WI38 (cell line): ENCODE data around the gene KCNG2.

Experiments used
- H3K4me3 ChIP-seq: 2 replicates; pipeline ENCODE4 v1.5.1; 2011; ENCODE audit warnings: low read depth, mild to moderate bottlenecking, control low read depth, low read length
- TF ChIP-seq, protein P1 (sequence below): IDR thresholded peaks from 2 replicates; pipeline ENCODE4 v1.5.1; 2012; ENCODE audit warnings: low read depth, mild to moderate bottlenecking, control low read depth, low read length

Gene KCNG2

DNA sequence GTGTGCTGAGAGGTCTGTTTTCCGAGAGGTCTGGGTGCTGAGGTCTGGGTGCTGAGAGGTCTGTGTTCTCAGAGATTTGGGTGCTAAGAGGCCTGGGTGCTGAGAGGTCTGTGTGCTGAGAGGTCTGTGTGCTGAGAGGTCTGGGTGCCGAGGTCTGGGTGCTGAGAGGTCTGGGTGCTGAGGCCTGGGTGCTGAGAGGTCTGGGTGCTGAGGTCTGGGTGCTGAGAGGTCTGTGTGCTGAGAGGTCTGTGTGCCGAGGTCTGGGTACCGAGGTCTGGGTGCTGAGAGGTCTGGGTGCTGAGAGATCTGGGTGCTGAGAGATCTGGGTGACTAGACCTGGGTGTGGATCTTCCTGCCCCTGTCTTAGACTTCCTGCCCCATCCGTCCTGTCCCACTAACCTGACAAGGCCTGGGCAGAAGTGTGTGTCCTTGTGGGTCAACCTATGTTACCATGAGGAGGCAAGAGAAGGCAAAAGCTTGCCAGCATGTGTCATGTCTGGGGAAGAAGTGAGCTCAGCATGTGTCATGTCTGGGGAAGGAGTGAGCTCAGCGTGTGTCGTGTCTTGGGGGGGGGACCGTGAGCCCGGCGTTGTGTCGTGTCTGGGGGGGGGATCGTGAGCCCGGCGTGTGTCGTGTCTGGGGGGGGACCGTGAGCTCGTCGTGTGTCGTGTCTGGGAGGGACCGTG lies 69.3 kb downstream of the KCNG2 start:
- no peak overlapping the region for H3K4me3 ChIP-seq
- TF ChIP-seq, protein P1, sequence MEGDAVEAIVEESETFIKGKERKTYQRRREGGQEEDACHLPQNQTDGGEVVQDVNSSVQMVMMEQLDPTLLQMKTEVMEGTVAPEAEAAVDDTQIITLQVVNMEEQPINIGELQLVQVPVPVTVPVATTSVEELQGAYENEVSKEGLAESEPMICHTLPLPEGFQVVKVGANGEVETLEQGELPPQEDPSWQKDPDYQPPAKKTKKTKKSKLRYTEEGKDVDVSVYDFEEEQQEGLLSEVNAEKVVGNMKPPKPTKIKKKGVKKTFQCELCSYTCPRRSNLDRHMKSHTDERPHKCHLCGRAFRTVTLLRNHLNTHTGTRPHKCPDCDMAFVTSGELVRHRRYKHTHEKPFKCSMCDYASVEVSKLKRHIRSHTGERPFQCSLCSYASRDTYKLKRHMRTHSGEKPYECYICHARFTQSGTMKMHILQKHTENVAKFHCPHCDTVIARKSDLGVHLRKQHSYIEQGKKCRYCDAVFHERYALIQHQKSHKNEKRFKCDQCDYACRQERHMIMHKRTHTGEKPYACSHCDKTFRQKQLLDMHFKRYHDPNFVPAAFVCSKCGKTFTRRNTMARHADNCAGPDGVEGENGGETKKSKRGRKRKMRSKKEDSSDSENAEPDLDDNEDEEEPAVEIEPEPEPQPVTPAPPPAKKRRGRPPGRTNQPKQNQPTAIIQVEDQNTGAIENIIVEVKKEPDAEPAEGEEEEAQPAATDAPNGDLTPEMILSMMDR: no peak

DNA sequence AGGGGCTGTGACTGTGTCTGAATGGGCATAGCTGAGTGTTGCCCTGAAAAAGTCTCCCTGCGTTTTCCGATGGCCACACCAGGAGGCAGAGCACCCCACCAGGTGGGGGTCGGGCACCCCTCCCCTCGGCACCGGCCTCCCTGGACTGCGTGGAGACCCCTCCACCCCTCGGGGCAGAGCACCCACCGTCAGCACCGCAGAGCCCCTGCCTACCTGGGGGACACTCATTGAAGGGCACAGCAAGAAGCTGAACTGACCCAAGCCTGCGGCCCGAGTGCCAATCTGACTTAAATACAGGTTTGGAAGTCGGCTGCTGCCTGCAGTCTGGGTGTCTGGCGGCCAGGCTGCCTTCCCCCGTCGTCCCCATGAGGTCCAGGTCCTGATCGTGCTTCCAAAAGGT lies 69.9 kb downstream of the KCNG2 start:
- TF ChIP-seq, protein P1: no peak

DNA sequence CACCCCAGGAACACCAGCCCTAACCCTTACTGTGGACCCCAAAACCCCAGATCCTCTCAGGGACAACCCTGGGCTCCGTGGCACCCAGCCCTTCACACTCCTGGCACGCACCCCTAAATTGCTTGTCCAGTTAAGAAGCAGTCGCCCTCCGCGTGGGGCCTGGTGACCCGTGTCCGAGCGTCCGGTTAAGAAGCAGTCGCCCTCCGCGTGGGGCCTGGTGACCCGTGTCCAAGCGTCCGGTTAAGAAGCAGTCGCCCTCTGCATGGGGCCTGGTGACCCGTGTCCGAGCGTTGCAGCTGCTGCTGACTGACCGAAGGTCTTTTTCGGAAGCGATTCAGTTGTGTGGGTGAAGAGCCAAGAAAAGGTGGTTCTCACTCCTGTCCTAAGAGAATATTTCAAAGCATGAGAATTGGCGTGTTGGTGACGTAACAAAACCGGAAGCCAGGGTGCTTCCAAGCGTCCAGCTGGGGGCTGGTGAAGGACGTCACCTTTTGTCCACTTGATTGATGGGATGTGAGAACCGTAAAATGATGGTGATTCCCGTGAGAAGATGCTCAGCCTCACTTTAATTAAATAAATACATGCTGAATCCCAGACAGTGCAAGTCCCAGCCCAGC lies 70.5 kb downstream of the KCNG2 start:
- TF ChIP-seq, protein P1: no peak
- H3K4me3 ChIP-seq: no peak overlapping the region

More for the DNA sequence above, 69.9 kb downstream of the KCNG2 start:
- H3K4me3 ChIP-seq: no peak overlapping the region

DNA sequence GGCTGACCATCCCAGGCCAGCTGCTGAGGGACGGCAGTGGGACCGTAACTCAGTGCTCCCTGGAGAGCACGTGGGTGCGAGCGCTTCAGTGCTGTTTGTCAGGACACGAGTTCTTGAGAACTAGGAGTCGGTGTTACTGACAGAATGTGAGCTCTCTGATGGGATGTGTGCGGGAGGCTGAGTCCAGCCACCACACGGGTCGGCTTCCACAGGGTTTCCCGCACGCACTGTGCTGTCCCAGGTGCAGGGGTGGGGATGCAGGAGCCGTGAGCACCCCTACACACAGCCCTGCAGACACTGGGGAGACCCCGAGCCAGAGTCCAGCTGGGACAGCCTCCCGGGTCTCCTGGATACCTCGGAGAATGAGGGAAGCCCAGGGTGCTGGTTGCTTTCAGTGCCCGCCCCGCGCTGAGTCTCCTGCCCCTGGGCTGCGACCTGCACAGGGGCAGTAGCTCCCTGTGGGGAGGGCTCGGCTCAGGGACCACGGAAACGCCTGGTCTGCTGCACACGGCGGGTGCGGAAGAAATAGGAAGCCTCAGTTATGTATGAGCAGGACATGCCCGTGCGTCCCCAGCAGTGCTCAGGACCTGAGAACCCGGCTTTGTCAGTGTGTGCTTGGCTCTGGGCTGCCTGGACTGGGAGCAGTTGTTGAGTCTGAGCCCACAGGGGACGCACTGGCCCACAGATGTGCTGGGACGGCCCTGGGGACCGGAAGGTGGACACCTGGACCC lies 71.2 kb downstream of the KCNG2 start:
- H3K4me3 ChIP-seq: no peak overlapping the region
- TF ChIP-seq, protein P1: no peak

DNA sequence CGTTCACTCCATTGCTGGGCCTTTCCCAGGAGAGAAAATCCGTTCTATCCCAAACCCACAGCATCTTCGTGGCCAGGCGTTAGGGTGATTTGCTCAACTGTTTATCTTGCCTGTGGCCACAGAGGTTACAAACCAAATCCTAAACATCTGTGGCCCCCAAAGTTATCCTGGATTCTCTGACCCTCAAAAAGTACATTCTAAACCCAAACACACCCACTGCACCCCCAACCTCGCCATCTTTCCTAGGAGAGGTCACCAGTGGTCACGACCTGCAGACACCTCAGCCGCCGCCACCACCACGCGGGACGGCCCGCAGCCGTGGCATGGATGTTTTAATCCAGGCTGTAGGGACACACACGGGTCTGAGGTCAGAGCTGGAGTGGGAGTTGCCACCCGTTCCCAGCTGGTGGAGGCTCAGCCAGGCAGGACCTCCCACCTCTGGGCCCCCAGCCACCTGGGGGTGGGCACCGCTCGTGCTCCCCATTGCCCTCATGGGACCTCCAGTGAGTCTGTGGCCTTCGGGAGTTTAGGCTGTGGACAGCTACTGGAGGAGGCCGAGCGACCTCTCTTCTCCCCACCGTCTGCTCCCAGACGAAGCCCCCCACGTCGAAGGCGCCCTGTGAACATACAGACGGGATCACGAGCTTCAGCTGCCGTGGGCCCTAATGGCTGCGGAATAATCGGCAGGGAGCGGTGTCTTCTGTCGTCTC lies 72.0 kb downstream of the KCNG2 start:
- H3K4me3 ChIP-seq: no peak overlapping the region
- TF ChIP-seq, protein P1: no peak

DNA sequence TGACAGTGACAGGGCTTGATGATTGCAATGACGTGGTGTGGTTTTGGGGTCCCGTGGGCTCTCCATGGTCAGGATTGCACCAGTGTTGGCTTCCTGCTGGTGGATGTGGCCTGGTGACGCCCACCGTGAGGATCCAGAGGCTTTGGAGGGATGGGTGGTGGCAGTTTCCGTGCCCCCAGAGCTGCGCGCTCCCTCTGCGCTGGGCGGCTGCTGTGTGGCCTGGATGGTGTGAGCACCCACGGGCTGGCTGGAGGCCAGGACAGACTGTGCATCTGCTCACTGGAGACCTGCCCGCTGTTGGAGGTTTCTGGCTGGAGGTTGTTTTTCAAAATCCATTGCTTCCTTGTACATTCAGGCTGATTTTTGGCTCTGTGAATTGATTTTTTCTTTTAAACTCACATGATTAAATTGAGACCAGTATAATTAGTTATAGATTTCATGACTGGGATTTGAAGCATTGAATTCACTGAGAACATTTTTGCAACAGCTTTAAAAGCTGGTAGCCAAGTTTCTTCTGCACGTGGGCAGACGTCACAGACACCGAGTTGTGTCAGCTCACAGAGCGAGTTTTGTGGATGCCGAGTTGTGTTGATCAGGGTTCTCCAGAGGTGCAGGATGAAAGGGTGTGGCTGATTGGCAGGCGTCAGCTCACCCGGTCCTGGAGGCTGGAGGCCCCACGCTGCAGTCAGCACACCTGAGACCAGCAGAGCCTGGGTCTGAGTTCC lies 72.7 kb downstream of the KCNG2 start:
- H3K4me3 ChIP-seq: no peak overlapping the region
- TF ChIP-seq, protein P1: no peak
